ENCODE measurements around the gene HMX2.

DNA sequence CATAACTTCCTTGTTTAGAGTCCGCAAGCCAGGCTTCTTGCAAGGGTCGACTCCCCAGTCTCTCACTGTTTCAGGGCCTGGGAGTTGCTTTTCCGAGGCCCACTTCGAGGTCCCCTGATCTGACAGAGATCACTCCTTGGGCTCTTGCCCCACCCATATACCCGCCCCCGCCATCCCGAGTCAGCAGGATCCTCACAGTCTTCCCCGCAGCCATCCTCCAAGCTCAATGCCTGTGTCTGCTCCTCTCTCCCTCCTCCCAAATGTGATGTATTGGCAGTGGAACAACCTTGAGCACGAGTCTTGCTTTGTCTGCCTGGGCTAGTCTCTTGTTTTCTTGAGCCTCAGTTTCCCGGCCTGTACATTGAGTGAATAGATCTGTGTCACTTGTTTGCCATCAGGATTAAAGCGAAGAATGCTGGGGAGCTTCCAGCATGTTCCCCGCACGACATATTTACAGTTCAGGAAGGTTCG, 2.4 kb upstream of the HMX2 start:
- TF ChIP-seq, protein P1, sequence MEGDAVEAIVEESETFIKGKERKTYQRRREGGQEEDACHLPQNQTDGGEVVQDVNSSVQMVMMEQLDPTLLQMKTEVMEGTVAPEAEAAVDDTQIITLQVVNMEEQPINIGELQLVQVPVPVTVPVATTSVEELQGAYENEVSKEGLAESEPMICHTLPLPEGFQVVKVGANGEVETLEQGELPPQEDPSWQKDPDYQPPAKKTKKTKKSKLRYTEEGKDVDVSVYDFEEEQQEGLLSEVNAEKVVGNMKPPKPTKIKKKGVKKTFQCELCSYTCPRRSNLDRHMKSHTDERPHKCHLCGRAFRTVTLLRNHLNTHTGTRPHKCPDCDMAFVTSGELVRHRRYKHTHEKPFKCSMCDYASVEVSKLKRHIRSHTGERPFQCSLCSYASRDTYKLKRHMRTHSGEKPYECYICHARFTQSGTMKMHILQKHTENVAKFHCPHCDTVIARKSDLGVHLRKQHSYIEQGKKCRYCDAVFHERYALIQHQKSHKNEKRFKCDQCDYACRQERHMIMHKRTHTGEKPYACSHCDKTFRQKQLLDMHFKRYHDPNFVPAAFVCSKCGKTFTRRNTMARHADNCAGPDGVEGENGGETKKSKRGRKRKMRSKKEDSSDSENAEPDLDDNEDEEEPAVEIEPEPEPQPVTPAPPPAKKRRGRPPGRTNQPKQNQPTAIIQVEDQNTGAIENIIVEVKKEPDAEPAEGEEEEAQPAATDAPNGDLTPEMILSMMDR (conservative IDR thresholded peaks at IDR 0.05; ENCODE audit: low read depth, low read length), result no peak
- TF ChIP-seq EZH2 (IDR thresholded peaks at IDR 0.05; ENCODE audit: low read length, unreplicated experiment) (no peak), EZH2phosphoT487 (IDR thresholded peaks at IDR 0.05; ENCODE audit: borderline replicate concordance, low read length) (no peak)
